ENCODE results near the gene PCLAF. TPM values are rescaled to one million over a fixed set of nuclear protein-coding genes. Genes with fewer than 3 reads are reported as not detected.
"Not testable (repeated sequence)": the region's sequence is repeated elsewhere in the genome, so short reads cannot be mapped to it uniquely, and the experiment has no call there.

Gene PCLAF
- total RNA-seq, 1 donor from 2014 or later, result 8.4 TPM

DNA sequence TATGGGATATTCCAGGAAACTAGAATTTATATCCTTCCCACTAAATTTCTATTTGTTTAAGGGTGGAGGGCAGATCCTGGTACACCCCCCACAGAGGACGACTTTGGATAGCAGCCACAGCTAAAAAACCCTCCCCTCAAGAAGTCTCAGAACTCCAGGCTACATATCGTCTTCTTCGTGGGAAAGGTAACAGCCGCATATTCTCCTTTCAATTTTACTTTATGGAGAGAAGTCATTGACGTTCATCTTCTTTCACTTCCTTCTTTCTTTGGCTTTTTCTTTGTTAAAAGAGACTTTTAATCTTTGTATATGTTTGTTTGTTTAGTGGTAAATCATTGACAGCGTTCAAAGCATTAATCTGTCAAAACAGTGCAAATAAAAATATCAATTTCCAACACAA, 42.7 kb upstream of the PCLAF start:
- no peak overlapping the region for H3K4me3 ChIP-seq (ENCODE audit: low read depth, low read length)
- no peaks in the 10 kb centered on the region for H3K27me3 ChIP-seq (ENCODE audit: control insufficient read depth, insufficient read depth, low read length)
- no peak for DNase-seq (ENCODE audit: low read depth)
- TF ChIP-seq, protein P1, sequence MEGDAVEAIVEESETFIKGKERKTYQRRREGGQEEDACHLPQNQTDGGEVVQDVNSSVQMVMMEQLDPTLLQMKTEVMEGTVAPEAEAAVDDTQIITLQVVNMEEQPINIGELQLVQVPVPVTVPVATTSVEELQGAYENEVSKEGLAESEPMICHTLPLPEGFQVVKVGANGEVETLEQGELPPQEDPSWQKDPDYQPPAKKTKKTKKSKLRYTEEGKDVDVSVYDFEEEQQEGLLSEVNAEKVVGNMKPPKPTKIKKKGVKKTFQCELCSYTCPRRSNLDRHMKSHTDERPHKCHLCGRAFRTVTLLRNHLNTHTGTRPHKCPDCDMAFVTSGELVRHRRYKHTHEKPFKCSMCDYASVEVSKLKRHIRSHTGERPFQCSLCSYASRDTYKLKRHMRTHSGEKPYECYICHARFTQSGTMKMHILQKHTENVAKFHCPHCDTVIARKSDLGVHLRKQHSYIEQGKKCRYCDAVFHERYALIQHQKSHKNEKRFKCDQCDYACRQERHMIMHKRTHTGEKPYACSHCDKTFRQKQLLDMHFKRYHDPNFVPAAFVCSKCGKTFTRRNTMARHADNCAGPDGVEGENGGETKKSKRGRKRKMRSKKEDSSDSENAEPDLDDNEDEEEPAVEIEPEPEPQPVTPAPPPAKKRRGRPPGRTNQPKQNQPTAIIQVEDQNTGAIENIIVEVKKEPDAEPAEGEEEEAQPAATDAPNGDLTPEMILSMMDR (IDR thresholded peaks at IDR 0.05; ENCODE audit: insufficient read depth, low read length, poor library complexity, severe bottlenecking), result no peak
- H3K36me3 ChIP-seq (ENCODE audit: control insufficient read depth, insufficient read depth, low read length), result no peaks in the 10 kb centered on the region

GRCh38 chr15:64422697-64423096, 41.5 kb upstream of the PCLAF start:
- H3K27me3 ChIP-seq (ENCODE audit: control insufficient read depth, insufficient read depth, low read length), result no peaks in the 10 kb centered on the region
- no peak for DNase-seq (ENCODE audit: low read depth)
- TF ChIP-seq, protein P1 (IDR thresholded peaks at IDR 0.05; ENCODE audit: insufficient read depth, low read length, poor library complexity, severe bottlenecking), result no peak
- no peaks in the 10 kb centered on the region for H3K36me3 ChIP-seq (ENCODE audit: control insufficient read depth, insufficient read depth, low read length)
- H3K4me3 ChIP-seq (ENCODE audit: low read depth, low read length), result no peak overlapping the region

DNA sequence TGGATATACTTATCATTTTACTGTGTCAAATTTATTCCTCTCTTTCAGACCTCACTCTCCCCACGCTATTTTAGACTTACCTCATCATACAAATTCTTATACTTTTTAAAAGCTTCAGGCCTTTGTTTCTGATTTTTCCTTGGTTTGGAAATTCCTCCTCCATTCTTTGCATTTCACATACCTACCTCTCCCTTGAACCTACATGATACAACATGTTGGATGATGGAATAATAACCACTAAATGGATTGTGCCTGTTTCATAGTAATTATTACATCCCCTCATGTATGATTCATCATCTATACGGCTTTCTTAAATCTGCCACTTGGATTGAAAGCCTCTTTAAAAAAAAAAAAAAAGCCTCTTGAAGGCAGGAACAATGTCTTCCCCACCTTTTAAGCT, 31.0 kb upstream of the PCLAF start:
- no peak for DNase-seq (ENCODE audit: low read depth)
- Histone ChIP-seq H3K4me3 (ENCODE audit: low read depth, low read length) (no peak overlapping the region), H3K36me3 (ENCODE audit: control insufficient read depth, insufficient read depth, low read length) (peaks cover 1% of the 10 kb centered on the region), H3K27me3 (ENCODE audit: control insufficient read depth, insufficient read depth, low read length) (no peaks in the 10 kb centered on the region)
- TF ChIP-seq, protein P1 (IDR thresholded peaks at IDR 0.05; ENCODE audit: insufficient read depth, low read length, poor library complexity, severe bottlenecking), result no peak

DNA sequence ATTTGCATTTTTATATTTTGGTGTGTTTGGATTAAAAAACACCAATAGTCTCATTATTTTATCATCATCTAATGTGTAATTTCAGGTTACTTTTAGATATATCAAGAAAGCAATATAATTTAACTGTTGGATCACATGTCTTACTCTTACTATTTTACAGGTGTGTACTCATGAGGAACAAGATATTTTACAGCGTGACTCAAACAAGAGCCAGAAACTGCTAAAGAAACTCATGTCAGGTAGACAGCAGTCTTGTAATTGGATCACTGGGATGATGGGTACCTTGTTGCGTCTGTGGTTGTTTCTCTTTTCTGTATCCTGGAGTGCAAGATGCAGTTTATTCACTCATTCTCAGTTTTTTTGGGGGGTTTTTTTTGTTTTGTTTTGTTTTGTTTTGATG, 19.3 kb upstream of the PCLAF start:
- no peak for DNase-seq (ENCODE audit: low read depth)
- Histone ChIP-seq H3K4me3 (ENCODE audit: low read depth, low read length) (no peak overlapping the region), H3K27me3 (ENCODE audit: control insufficient read depth, insufficient read depth, low read length) (no peaks in the 10 kb centered on the region), H3K36me3 (ENCODE audit: control insufficient read depth, insufficient read depth, low read length) (no peaks in the 10 kb centered on the region)
- TF ChIP-seq, protein P1 (IDR thresholded peaks at IDR 0.05; ENCODE audit: insufficient read depth, low read length, poor library complexity, severe bottlenecking), result no peak

DNA sequence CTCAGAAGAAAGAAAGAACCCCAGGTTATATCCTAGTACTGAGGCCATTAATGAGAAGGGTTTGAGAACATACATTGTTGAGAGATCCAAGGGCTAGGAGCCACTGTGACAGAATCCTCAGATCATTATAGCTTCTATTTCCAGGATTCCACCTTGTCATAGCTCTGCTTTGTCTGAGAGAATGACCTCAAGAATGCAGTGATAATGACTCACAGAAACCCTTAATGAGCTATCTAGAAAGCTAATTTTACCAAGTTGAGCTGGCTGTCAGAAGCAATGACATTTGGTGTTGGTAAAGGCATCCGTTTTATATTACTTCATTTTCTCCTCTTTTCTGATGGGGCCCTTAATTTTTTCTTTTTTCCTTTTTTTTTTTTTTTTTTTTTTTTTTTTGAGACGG, 17.3 kb upstream of the PCLAF start:
- TF ChIP-seq, protein P1 (IDR thresholded peaks at IDR 0.05; ENCODE audit: insufficient read depth, low read length, poor library complexity, severe bottlenecking), result no peak
- Histone ChIP-seq H3K36me3 (ENCODE audit: control insufficient read depth, insufficient read depth, low read length) (no peaks in the 10 kb centered on the region), H3K4me3 (ENCODE audit: low read depth, low read length) (no peak overlapping the region), H3K27me3 (ENCODE audit: control insufficient read depth, insufficient read depth, low read length) (no peaks in the 10 kb centered on the region)
- DNase-seq (ENCODE audit: low read depth), result no peak

- no peak overlapping the region for H3K4me3 ChIP-seq (ENCODE audit: low read depth, low read length)
- no peaks in the 10 kb centered on the region for H3K27me3 ChIP-seq (ENCODE audit: control insufficient read depth, insufficient read depth, low read length)
- TF ChIP-seq, protein P1 (IDR thresholded peaks at IDR 0.05; ENCODE audit: insufficient read depth, low read length, poor library complexity, severe bottlenecking), result no peak
- no peaks in the 10 kb centered on the region for H3K36me3 ChIP-seq (ENCODE audit: control insufficient read depth, insufficient read depth, low read length)
- DNase-seq (ENCODE audit: low read depth), result no peak
Measured at GRCh38 chr15:64396789-64397188, 15.5 kb upstream of the PCLAF start.

DNA sequence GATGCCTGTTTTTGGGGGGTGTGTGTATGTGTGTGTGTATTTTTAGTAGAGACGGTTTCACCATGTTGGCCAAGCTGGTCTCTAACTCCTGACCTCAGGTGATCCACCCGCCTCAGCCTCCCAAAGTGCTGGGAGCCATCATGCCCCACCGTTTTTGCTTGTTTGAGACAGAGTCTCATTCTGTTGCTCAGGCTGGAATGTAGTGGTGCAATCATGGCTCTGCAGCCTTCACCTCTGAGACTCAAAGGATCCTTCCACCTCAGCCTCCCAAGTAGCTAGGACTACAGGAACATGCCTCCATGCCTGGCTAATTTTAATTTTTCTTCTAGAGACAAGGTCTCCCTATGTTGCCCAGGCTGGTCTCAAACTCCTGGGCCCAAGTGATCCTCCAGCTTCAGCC, 11.2 kb upstream of the PCLAF start:
- not testable (repeated sequence) for H3K27me3 ChIP-seq (ENCODE audit: control insufficient read depth, insufficient read depth, low read length); H3K4me3 ChIP-seq (ENCODE audit: low read depth, low read length); DNase-seq (ENCODE audit: low read depth); H3K36me3 ChIP-seq (ENCODE audit: control insufficient read depth, insufficient read depth, low read length)
